Measurements from ENCODE around the gene ZFYVE28. TPM values are rescaled to one million over a fixed set of nuclear protein-coding genes. Genes with fewer than 3 reads are reported as not detected.

ZFYVE28 gene
- total and polyA plus RNA-seq, 10 of the 15 experiments (the other 5 are each of a cell fraction or from before 2014, with no cell fraction given) = 0.06 to 1.9 (median 0.22) TPM; not detected in 1

DNA sequence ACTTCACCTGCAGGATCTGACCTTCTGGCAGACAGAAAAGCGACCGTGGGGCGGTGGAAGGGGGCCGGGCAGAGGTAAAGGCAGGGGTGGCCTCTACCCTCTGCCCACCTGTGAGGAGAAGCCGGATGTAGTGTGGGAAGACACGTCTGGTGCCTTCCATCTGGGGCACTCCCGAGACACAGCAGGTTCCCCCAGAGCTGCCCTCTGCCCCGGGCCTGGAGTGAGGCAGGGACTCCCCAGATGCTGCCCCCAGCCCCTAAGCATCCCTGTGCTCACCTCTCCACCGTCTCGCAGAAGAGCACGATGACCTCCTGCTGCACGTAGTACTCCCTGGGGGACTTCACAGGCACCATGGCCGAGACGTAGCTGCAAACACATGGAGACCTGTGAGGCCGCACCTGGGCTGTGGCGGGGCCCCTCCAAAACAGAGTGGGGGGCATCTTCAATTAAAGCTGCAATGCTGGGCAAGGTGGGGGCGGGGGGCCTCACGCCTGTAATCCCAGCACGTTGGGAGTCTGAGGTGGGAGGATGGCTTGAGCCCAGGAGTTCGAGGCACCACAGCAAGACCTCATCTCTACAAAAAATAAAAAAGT is 81.2 kb downstream of the ZFYVE28 start:
- Histone ChIP-seq H3K4me3 (no peak overlapping the region), H4K20me1 (ENCODE audit: control insufficient read depth, insufficient read depth) (no peaks in the 10 kb centered on the region), H3K9me3 (replicated peaks; ENCODE audit: control insufficient read depth, insufficient read depth, low read length) (no peaks in the 10 kb centered on the region), H3K4me2 (ENCODE audit: control insufficient read depth, insufficient read depth) (no peak overlapping the region), H3K79me2 (ENCODE audit: control insufficient read depth, insufficient read depth, low read length) (no peaks in the 10 kb centered on the region), H3K4me1 (ENCODE audit: control insufficient read depth, insufficient read depth, low read length) (peaks cover 8% of the 10 kb centered on the region), H2AFZ (ENCODE audit: control insufficient read depth, low read depth, low read length) (no peak overlapping the region), H3K27me3 (replicated peaks in 1 of 2; ENCODE audit: control insufficient read depth in 2 of 2, insufficient read depth in 2 of 2, low read length in 1 of 2) (no peaks in the 10 kb centered on the region), H3K27ac (ENCODE audit: control insufficient read depth, insufficient read depth) (no peak overlapping the region), H3K36me3 (ENCODE audit: control insufficient read depth in 2 of 2, insufficient read depth in 2 of 2, low read length in 1 of 2) (no peaks in the 10 kb centered on the region), H3K9ac (ENCODE audit: control insufficient read depth, insufficient read depth, low read length) (no peak overlapping the region)
- RAD21 ChIA-PET (ENCODE audit: unreplicated experiment) = interaction anchor here (0.6 kb wide), 1 partner anchor 1276 kb away, joined by 3 read pairs; no protein-coding TSS in a partner anchor
- DNase-seq (ENCODE audit: low read depth, low spot score) (no peak), FAIRE-seq (no peak), ATAC-seq (no peak)
- 48% methylated on average over 20 of the region's 20 CpGs for WGBS (ENCODE audit: insufficient coverage, insufficient replicate concordance, low lambda C conversion rate, missing lambda C conversion rate)
- in situ Hi-C loops (cut with MboI) = no loop called here
- POLR2A ChIA-PET = no interaction called here
- TF ChIP-seq HCFC1 (IDR thresholded peaks at IDR 0.05; ENCODE audit: low read length) = no peak
- TF ChIP-seq KDM1A (IDR thresholded peaks at IDR 0.05; ENCODE audit: borderline replicate concordance) = no peak
- TF ChIP-seq ZNF24 (IDR thresholded peaks at IDR 0.05) = no peak
- TF ChIP-seq GABPA (IDR thresholded peaks at IDR 0.05; ENCODE audit: low read depth) = no peak
- no peak for TF ChIP-seq ATF7 (IDR thresholded peaks at IDR 0.05; ENCODE audit: low read depth)
- TF ChIP-seq, protein P1, sequence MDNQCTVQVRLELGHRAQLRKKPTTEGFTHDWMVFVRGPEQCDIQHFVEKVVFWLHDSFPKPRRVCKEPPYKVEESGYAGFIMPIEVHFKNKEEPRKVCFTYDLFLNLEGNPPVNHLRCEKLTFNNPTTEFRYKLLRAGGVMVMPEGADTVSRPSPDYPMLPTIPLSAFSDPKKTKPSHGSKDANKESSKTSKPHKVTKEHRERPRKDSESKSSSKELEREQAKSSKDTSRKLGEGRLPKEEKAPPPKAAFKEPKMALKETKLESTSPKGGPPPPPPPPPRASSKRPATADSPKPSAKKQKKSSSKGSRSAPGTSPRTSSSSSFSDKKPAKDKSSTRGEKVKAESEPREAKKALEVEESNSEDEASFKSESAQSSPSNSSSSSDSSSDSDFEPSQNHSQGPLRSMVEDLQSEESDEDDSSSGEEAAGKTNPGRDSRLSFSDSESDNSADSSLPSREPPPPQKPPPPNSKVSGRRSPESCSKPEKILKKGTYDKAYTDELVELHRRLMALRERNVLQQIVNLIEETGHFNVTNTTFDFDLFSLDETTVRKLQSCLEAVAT (IDR thresholded peaks at IDR 0.05) = no peak
- TF ChIP-seq, protein P2, sequence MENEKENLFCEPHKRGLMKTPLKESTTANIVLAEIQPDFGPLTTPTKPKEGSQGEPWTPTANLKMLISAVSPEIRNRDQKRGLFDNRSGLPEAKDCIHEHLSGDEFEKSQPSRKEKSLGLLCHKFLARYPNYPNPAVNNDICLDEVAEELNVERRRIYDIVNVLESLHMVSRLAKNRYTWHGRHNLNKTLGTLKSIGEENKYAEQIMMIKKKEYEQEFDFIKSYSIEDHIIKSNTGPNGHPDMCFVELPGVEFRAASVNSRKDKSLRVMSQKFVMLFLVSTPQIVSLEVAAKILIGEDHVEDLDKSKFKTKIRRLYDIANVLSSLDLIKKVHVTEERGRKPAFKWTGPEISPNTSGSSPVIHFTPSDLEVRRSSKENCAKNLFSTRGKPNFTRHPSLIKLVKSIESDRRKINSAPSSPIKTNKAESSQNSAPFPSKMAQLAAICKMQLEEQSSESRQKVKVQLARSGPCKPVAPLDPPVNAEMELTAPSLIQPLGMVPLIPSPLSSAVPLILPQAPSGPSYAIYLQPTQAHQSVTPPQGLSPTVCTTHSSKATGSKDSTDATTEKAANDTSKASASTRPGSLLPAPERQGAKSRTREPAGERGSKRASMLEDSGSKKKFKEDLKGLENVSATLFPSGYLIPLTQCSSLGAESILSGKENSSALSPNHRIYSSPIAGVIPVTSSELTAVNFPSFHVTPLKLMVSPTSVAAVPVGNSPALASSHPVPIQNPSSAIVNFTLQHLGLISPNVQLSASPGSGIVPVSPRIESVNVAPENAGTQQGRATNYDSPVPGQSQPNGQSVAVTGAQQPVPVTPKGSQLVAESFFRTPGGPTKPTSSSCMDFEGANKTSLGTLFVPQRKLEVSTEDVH (IDR thresholded peaks at IDR 0.05; ENCODE audit: low read depth, partially characterized antibody) = no peak
- TF ChIP-seq BACH1 (IDR thresholded peaks at IDR 0.05; ENCODE audit: borderline replicate concordance) = no peak
- TF ChIP-seq NFYB (IDR thresholded peaks at IDR 0.05; ENCODE audit: insufficient read depth, low read depth, low read length) = no peak
- TF ChIP-seq HDAC6 (IDR thresholded peaks at IDR 0.05; ENCODE audit: unreplicated experiment) = no peak
- TF ChIP-seq HDGF (IDR thresholded peaks at IDR 0.05) = no peak
- CTCF ChIA-PET = no interaction called here
- BruUV-seq (replicated peaks) = no TSS peak
- intact Hi-C loops (cut with micrococcal nuclease; ENCODE audit: unreplicated experiment) = no loop called here
- SMC1A ChIA-PET (ENCODE audit: uncharacterized antibody, unreplicated experiment) = no interaction called here

Data from GM12878 (cell line).